GM12891 (cell line): ENCODE data around the gene STOML1.

Experiments
- DNase-seq: peaks from one replicate; pipeline ENCODE4 v3.0.0; 2011; ENCODE audit warnings: low spot score; ENCODE audit not compliant: insufficient read length
- FAIRE-seq: peaks from 2 replicates; lab custom pipeline; 2011; peaks lifted over from hg19 to GRCh38; lab: Jason Lieb, UNC
- PAX5 ChIP-seq: IDR thresholded peaks from 2 replicates; pipeline ENCODE4 v1.6.1; 2011; ENCODE audit warnings: low read length, moderate library complexity, mild to moderate bottlenecking; ENCODE audit not compliant: insufficient read depth, severe bottlenecking
- POLR2A ChIP-seq: IDR thresholded peaks from 2 replicates; pipeline ENCODE4 v1.6.1; 2011; ENCODE audit warnings: low read depth, low read length, control low read depth
- POLR2AphosphoS5 ChIP-seq: IDR thresholded peaks from 2 replicates; pipeline ENCODE4 v1.6.1; 2011; ENCODE audit warnings: low read depth, low read length, control low read depth
- POU2F2 ChIP-seq: IDR thresholded peaks from 2 replicates; pipeline ENCODE4 v1.6.1; 2011; ENCODE audit warnings: low read depth, mild to moderate bottlenecking, control low read depth, low read length, moderate library complexity
- SPI1 ChIP-seq: IDR thresholded peaks from 2 replicates; pipeline ENCODE4 v1.6.1; 2011; ENCODE audit warnings: low read depth, low read length, control low read depth
- TAF1 ChIP-seq: IDR thresholded peaks from 2 replicates; pipeline ENCODE4 v1.6.1; 2011; ENCODE audit warnings: low read depth, low read length, control low read depth

The STOML1 gene

GRCh38 chr15:73947651-73948050 is 44.4 kb downstream of the STOML1 start:
- no peak for FAIRE-seq
- TF ChIP-seq TAF1 (no peak), POU2F2 (no peak), POLR2A (no peak), PAX5 (no peak), SPI1 (no peak), POLR2AphosphoS5 (no peak)
- no peak for DNase-seq

GRCh38 chr15:73946795-73947370 is 45.2 kb downstream of the STOML1 start:
- FAIRE-seq (no peak), DNase-seq (no peak)
- TF ChIP-seq SPI1, result no peak
- TF ChIP-seq TAF1, result no peak
- TF ChIP-seq PAX5, result no peak
- TF ChIP-seq POLR2A, result no peak
- no peak for TF ChIP-seq POLR2AphosphoS5
- no peak for TF ChIP-seq POU2F2

GRCh38 chr15:73946046-73946721 is 45.9 kb downstream of the STOML1 start:
- DNase-seq (no peak), FAIRE-seq (no peak)
- no peak for TF ChIP-seq PAX5
- no peak for TF ChIP-seq POLR2A
- TF ChIP-seq TAF1, result no peak
- TF ChIP-seq POU2F2, result no peak
- TF ChIP-seq SPI1, result no peak
- TF ChIP-seq POLR2AphosphoS5, result no peak

- DNase-seq (no peak), FAIRE-seq (no peak)
- TF ChIP-seq PAX5 (no peak), SPI1 (no peak), POLR2A (no peak), POU2F2 (no peak), TAF1 (no peak), POLR2AphosphoS5 (no peak)
Observed at GRCh38 chr15:73945130-73945508, 47.0 kb downstream of the STOML1 start.

GRCh38 chr15:73944161-73945129 is 47.6 kb downstream of the STOML1 start:
- TF ChIP-seq POLR2AphosphoS5, result no peak
- TF ChIP-seq PAX5, result no peak
- TF ChIP-seq SPI1, result no peak
- no peak for TF ChIP-seq POLR2A
- TF ChIP-seq POU2F2, result no peak
- no peak for FAIRE-seq
- no peak for DNase-seq

GRCh38 chr15:73942751-73943270 is 49.3 kb downstream of the STOML1 start:
- no peak for DNase-seq
- no peak for FAIRE-seq
- TF ChIP-seq POLR2AphosphoS5 (no peak), TAF1 (no peak), POU2F2 (no peak), PAX5 (no peak), SPI1 (no peak), POLR2A (no peak)

GRCh38 chr15:73941871-73942635 is 50.0 kb downstream of the STOML1 start:
- DNase-seq (no peak), FAIRE-seq (no peak)
- no peak for TF ChIP-seq TAF1
- TF ChIP-seq PAX5, result no peak
- no peak for TF ChIP-seq POLR2A
- TF ChIP-seq POU2F2, result no peak
- no peak for TF ChIP-seq SPI1
- TF ChIP-seq POLR2AphosphoS5, result no peak

GRCh38 chr15:73941449-73941848 is 50.6 kb downstream of the STOML1 start:
- TF ChIP-seq POLR2A (no peak), POU2F2 (no peak), SPI1 (no peak), POLR2AphosphoS5 (no peak), TAF1 (no peak), PAX5 (no peak)
- FAIRE-seq (no peak), DNase-seq (no peak)

- DNase-seq (no peak), FAIRE-seq (no peak)
- TF ChIP-seq SPI1, result no peak
- TF ChIP-seq TAF1, result no peak
- TF ChIP-seq POU2F2, result no peak
- no peak for TF ChIP-seq POLR2AphosphoS5
- no peak for TF ChIP-seq PAX5
- no peak for TF ChIP-seq POLR2A
Observed at GRCh38 chr15:73941044-73941443, 51.1 kb downstream of the STOML1 start.
